Thyroid gland (tissue), 4 donors: Measurements from ENCODE around the gene MUCL1.

ENCODE experiments used
- POLR2A ChIP-seq, 2 donors: fragments of 450-650 bp; IDR thresholded peaks; one replicate each; pipeline ENCODE4 v1.6.1; 2017; ENCODE audit warnings: antibody characterized with exemption in 2 of 2, mild to moderate bottlenecking in 2 of 2, moderate library complexity in 1 of 2
- TF ChIP-seq, protein P1 (sequence below), 6 experiments: fragments of 200-600 bp in 3 of 6; fragments of 450-650 bp in 3 of 6; sonication (generic) in 3 of 6; IDR thresholded peaks; one replicate each; pipeline ENCODE4 v1.5.1; 2016 to 2019; ENCODE audit warnings: antibody characterized with exemption in 6 of 6, mild to moderate bottlenecking in 2 of 6, inconsistent platforms in 1 of 6, moderate library complexity in 1 of 6

DNA sequence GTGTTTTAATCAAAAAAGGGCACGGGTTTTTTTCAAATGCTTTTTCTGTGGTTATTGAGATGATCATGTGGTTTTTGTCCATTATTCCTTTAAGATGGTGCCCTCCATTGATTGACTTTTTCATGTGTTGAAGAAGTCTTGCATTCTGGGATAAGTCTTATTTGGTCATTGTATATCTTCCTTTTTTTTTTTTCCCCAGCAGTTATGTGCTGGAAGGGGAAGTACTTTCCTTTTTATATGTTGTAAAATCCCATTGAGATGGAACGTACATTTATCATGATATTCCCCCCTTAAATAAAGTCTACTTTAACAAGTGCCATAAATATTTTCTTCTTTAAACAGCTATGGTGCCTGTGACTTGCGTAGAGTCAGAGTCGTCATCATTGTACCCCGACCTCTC lies 24.8 kb upstream of the MUCL1 start:
- TF ChIP-seq POLR2A (IDR thresholded peaks at IDR 0.05) = no peak
- TF ChIP-seq, protein P1, sequence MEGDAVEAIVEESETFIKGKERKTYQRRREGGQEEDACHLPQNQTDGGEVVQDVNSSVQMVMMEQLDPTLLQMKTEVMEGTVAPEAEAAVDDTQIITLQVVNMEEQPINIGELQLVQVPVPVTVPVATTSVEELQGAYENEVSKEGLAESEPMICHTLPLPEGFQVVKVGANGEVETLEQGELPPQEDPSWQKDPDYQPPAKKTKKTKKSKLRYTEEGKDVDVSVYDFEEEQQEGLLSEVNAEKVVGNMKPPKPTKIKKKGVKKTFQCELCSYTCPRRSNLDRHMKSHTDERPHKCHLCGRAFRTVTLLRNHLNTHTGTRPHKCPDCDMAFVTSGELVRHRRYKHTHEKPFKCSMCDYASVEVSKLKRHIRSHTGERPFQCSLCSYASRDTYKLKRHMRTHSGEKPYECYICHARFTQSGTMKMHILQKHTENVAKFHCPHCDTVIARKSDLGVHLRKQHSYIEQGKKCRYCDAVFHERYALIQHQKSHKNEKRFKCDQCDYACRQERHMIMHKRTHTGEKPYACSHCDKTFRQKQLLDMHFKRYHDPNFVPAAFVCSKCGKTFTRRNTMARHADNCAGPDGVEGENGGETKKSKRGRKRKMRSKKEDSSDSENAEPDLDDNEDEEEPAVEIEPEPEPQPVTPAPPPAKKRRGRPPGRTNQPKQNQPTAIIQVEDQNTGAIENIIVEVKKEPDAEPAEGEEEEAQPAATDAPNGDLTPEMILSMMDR (IDR thresholded peaks at IDR 0.05) = no peak
